GM19372 (cell line): ENCODE measurements around the gene LONP2.
"Not testable (repeated sequence)": the region's sequence is repeated elsewhere in the genome, so short reads cannot be mapped to it uniquely, and the experiment has no call there.

Experiments used
- ATAC-seq: cut with Tn5 transposase; IDR thresholded peaks from one replicate; pipeline ENCODE4 v1.9.1; 2021; ENCODE audit warnings: mild to moderate bottlenecking, low read depth, moderate library complexity; ENCODE audit not compliant: unreplicated experiment

The LONP2 gene

GRCh38 chr16:48235556-48236136, 8.5 kb upstream of the LONP2 start:
- ATAC-seq = no peak

- no peak for ATAC-seq
Measured at GRCh38 chr16:48236286-48236685, 7.8 kb upstream of the LONP2 start.

- not testable (repeated sequence) for ATAC-seq
Measured at GRCh38 chr16:48240147-48240546, 4.0 kb upstream of the LONP2 start.

- ATAC-seq = no peak
Measured at GRCh38 chr16:48244863-48245195, 729 bp downstream of the LONP2 start.

- ATAC-seq = no peak
Measured at GRCh38 chr16:48246066-48246465, 2.0 kb downstream of the LONP2 start.

GRCh38 chr16:48247311-48247710, 3.2 kb downstream of the LONP2 start, which contains the start of gene ABCC11:
TSS of gene ABCC11 (minus strand) at chr16:48247539. CDS start at chr16:48231921, 15,618 bp downstream.
- ATAC-seq = no peak

GRCh38 chr16:48250520-48251278, 6.6 kb downstream of the LONP2 start:
- no peak for ATAC-seq

- ATAC-seq = no peak
Measured at GRCh38 chr16:48252013-48252412, 7.9 kb downstream of the LONP2 start.

- no peak for ATAC-seq
Measured at GRCh38 chr16:48256579-48257177, 12.6 kb downstream of the LONP2 start.

- no peak for ATAC-seq
Measured at GRCh38 chr16:48261569-48261968, 17.5 kb downstream of the LONP2 start.

- no peak for ATAC-seq
Measured at GRCh38 chr16:48262631-48263030, 18.5 kb downstream of the LONP2 start.

- ATAC-seq = no peak
Measured at GRCh38 chr16:48269011-48269410, 24.9 kb downstream of the LONP2 start.

GRCh38 chr16:48271728-48272127, 27.6 kb downstream of the LONP2 start:
- no peak for ATAC-seq

GRCh38 chr16:48272837-48273421, 28.8 kb downstream of the LONP2 start:
- no peak for ATAC-seq

- no peak for ATAC-seq
Measured at GRCh38 chr16:48274476-48274875, 30.4 kb downstream of the LONP2 start.

GRCh38 chr16:48276102-48276501, 32.0 kb downstream of the LONP2 start:
- no peak for ATAC-seq

- ATAC-seq = no peak
Measured at GRCh38 chr16:48277158-48277557, 33.1 kb downstream of the LONP2 start.

GRCh38 chr16:48279199-48279598, 35.1 kb downstream of the LONP2 start:
- ATAC-seq = no peak

GRCh38 chr16:48280546-48280945, 36.4 kb downstream of the LONP2 start:
- no peak for ATAC-seq

- no peak for ATAC-seq
Measured at GRCh38 chr16:48282636-48283263, 38.6 kb downstream of the LONP2 start.

GRCh38 chr16:48284772-48285409, 40.8 kb downstream of the LONP2 start:
- ATAC-seq = no peak
